ENCODE data around the gene RAI1.

DNA sequence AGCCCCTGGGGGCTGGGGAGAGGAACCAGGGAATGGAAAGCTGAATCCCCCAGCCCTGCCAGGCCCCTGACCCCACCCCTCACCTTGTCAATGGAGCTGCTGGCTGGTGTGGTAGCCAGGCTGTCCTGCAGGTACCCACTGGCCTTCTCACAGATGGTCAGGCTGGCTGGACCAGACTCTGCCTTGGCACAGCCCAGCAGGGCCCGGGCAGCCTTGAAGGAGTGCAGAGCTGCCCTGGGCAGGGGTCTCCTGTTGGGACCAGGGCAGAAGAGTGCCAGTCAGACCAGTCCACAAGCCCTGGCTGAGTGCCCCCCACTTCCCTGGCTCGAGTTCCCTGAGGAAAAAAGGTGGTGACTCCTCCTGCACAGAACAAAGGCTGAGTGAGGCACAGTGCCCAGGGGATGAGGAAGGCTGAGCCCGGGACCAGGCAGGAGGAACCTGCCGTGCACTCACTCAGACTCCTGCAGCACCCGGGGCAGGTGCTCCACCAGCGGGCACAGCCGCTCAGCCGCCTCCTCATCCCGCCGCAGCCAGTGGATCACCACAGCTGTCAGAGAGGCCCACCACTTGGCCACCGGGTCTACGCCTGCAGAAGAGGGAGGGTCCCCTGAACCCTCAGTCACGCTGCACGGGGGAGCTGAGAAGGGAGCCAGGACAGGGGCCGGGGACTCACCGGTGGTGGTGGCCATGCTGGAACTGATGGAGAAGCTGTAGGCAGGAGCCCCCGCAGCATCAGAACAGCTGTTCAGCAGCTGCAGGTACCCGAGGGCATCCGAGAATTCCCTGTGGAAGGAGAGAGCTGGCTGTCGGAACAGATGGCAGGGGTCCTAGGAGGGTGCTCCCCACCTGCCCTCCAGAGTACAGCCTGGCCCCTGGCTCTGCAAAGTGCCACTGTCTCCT is 133.2 kb downstream of the RAI1 start:
- no peak for TF ChIP-seq TAF1 (IDR thresholded peaks at IDR 0.05; ENCODE audit: borderline replicate concordance, insufficient read depth, low read length)
- TF ChIP-seq POLR2AphosphoS5 (IDR thresholded peaks at IDR 0.05; ENCODE audit: low read depth, low read length): no peak

All from PFSK-1 (cell line).